T-helper 22 cell (primary cell): ENCODE data around the gene GYG1.
A peak's percentile ranks its signal among the peaks of the same experiment; 100 is the strongest.

Source experiments
- DNase-seq: peaks from one replicate; pipeline ENCODE4 v3.0.0-alpha.2; 2020; ENCODE audit warnings: low read depth

The GYG1 gene

GRCh38 chr3:148991219-148992026 is at the start of gene GYG1:
GYG1 (plus strand) TSS chr3:148991540; CDS start chr3:148991641, 101 bp downstream.
- peak; percentile 75 for DNase-seq

- no peak for DNase-seq
These were observed 47.7 kb upstream of the GYG1 start for GRCh38 chr3:148943506-148944205.

- DNase-seq = no peak
These were observed 46.2 kb upstream of the GYG1 start for GRCh38 chr3:148945116-148945515.

- no peak for DNase-seq
These were observed 42.3 kb upstream of the GYG1 start for GRCh38 chr3:148948913-148949657.

GRCh38 chr3:148950806-148951205 is 40.5 kb upstream of the GYG1 start:
- no peak for DNase-seq

GRCh38 chr3:148951599-148952361 is 39.6 kb upstream of the GYG1 start:
- DNase-seq = no peak

GRCh38 chr3:148953094-148953493 is 38.2 kb upstream of the GYG1 start:
- no peak for DNase-seq

GRCh38 chr3:148954981-148955380 is 36.4 kb upstream of the GYG1 start:
- no peak for DNase-seq

GRCh38 chr3:148955544-148956346 is 35.6 kb upstream of the GYG1 start:
- no peak for DNase-seq

GRCh38 chr3:148957586-148957985 is 33.8 kb upstream of the GYG1 start:
- DNase-seq = no peak

GRCh38 chr3:148958696-148959095 is 32.6 kb upstream of the GYG1 start:
- DNase-seq = no peak

GRCh38 chr3:148962513-148962912 is 28.8 kb upstream of the GYG1 start:
- no peak for DNase-seq

GRCh38 chr3:148964809-148965208 is 26.5 kb upstream of the GYG1 start:
- no peak for DNase-seq

- no peak for DNase-seq
These were observed 23.0 kb upstream of the GYG1 start for GRCh38 chr3:148968321-148968720.

GRCh38 chr3:148970271-148970670 is 21.1 kb upstream of the GYG1 start:
- no peak for DNase-seq

- no peak for DNase-seq
These were observed 19.8 kb upstream of the GYG1 start for GRCh38 chr3:148971401-148972163.

- DNase-seq = no peak
These were observed 16.6 kb upstream of the GYG1 start for GRCh38 chr3:148974726-148975125.

GRCh38 chr3:148975248-148975647 is 16.1 kb upstream of the GYG1 start:
- DNase-seq = no peak

GRCh38 chr3:148975696-148976095 is 15.6 kb upstream of the GYG1 start:
- no peak for DNase-seq

- DNase-seq = no peak
These were observed 10.1 kb upstream of the GYG1 start for GRCh38 chr3:148981273-148981672.
